HG03342 (cell line): ENCODE measurements around the gene STARD13.
A peak's percentile ranks its signal among the peaks of the same experiment; 100 is the strongest.

ENCODE experiments used
- ATAC-seq: cut with Tn5 transposase; IDR thresholded peaks from one replicate; pipeline ENCODE4 v1.9.1; 2021; ENCODE audit warnings: mild to moderate bottlenecking, moderate library complexity; ENCODE audit not compliant: unreplicated experiment

Gene STARD13

GRCh38 chr13:33204130-33204927, 81.2 kb downstream of the STARD13 start:
- no peak for ATAC-seq

GRCh38 chr13:33202644-33203169, 82.8 kb downstream of the STARD13 start:
- ATAC-seq = no peak

- no peak for ATAC-seq
These were observed 83.9 kb downstream of the STARD13 start for GRCh38 chr13:33201659-33202058.

GRCh38 chr13:33199289-33199850, 86.2 kb downstream of the STARD13 start:
- ATAC-seq = no peak

- ATAC-seq = no peak
These were observed 88.0 kb downstream of the STARD13 start for GRCh38 chr13:33197541-33197971.

GRCh38 chr13:33196767-33197166, 88.8 kb downstream of the STARD13 start:
- no peak for ATAC-seq

GRCh38 chr13:33195693-33196464, 89.7 kb downstream of the STARD13 start:
- no peak for ATAC-seq

- peak; percentile 84 for ATAC-seq
These were observed 90.5 kb downstream of the STARD13 start for GRCh38 chr13:33194820-33195692.

GRCh38 chr13:33193428-33193974, 92.1 kb downstream of the STARD13 start:
- ATAC-seq = no peak

GRCh38 chr13:33191425-33192210, 93.9 kb downstream of the STARD13 start:
- ATAC-seq = no peak

- ATAC-seq = no peak
These were observed 96.1 kb downstream of the STARD13 start for GRCh38 chr13:33189470-33189869.

GRCh38 chr13:33188093-33188882, 97.3 kb downstream of the STARD13 start:
- peak; percentile 72 for ATAC-seq

GRCh38 chr13:33186861-33187291, 98.7 kb downstream of the STARD13 start:
- ATAC-seq = no peak

- no peak for ATAC-seq
These were observed 99.7 kb downstream of the STARD13 start for GRCh38 chr13:33185853-33186252.

GRCh38 chr13:33184530-33184929, 101.0 kb downstream of the STARD13 start:
- no peak for ATAC-seq

GRCh38 chr13:33184112-33184490, 101.5 kb downstream of the STARD13 start:
- ATAC-seq = peak; percentile 30

GRCh38 chr13:33183431-33184111, 102.0 kb downstream of the STARD13 start:
- ATAC-seq = no peak

- ATAC-seq = peak; percentile 38
These were observed 102.8 kb downstream of the STARD13 start for GRCh38 chr13:33182729-33183128.
